Activated CD4-positive, alpha-beta T cell treated with anti-CD3 and anti-CD28 coated beads, Interleukin-2, amount 10 ng/mL, durations not matched to agents 7 days and 5 days (primary cell): ENCODE results near the gene KIF19. TPM values are rescaled to one million over a fixed set of nuclear protein-coding genes. Genes with fewer than 3 reads are reported as not detected.
A peak's percentile ranks its signal among the peaks of the same experiment; 100 is the strongest.

Experiments used
- CTCF ChIA-PET: fragments of 350-600 bp; sonication (Branson Sonifier 250); formaldehyde crosslinking; loops from one replicate; lab custom pipeline; 2021; ENCODE audit warnings: antibody characterized with exemption; lab: Charles Lee
- POLR2A ChIA-PET: fragments of 350-600 bp; sonication (Branson Sonifier 250); formaldehyde crosslinking; loops from one replicate; lab custom pipeline; 2021; ENCODE audit warnings: antibody characterized with exemption; lab: Charles Lee
- DNase-seq: peaks from one replicate; pipeline ENCODE4 v3.0.0-alpha.2; 2020
- H3K27ac Mint-ChIP-seq: one replicate; pipeline ENCODE4 v1.8.0; 2021; ENCODE audit warnings: mild to moderate bottlenecking, moderate library complexity, mixed read lengths
- H3K27me3 Mint-ChIP-seq: one replicate; pipeline ENCODE4 v1.8.0; 2021; ENCODE audit warnings: mixed read lengths
- H3K36me3 Mint-ChIP-seq: one replicate; pipeline ENCODE4 v1.8.0; 2021; ENCODE audit warnings: low read depth, mixed read lengths
- H3K4me1 Mint-ChIP-seq: one replicate; pipeline ENCODE4 v1.8.0; 2021; ENCODE audit warnings: mixed read lengths
- H3K4me3 Mint-ChIP-seq: one replicate; pipeline ENCODE4 v1.8.0; 2021; ENCODE audit warnings: mild to moderate bottlenecking, moderate library complexity, mixed read lengths
- H3K9me3 Mint-ChIP-seq: one replicate; pipeline ENCODE4 v1.8.0; 2021; ENCODE audit warnings: mixed read lengths
- total RNA-seq, 2 experiments: library from RNA; stranded (reverse); gene quantifications; one replicate each; pipeline ENCODE4 v1.2.3, GENCODE V29; 2021

KIF19 gene
- total RNA-seq, 2 experiments from 2014 or later, result 0.69 to 0.79 TPM

DNA sequence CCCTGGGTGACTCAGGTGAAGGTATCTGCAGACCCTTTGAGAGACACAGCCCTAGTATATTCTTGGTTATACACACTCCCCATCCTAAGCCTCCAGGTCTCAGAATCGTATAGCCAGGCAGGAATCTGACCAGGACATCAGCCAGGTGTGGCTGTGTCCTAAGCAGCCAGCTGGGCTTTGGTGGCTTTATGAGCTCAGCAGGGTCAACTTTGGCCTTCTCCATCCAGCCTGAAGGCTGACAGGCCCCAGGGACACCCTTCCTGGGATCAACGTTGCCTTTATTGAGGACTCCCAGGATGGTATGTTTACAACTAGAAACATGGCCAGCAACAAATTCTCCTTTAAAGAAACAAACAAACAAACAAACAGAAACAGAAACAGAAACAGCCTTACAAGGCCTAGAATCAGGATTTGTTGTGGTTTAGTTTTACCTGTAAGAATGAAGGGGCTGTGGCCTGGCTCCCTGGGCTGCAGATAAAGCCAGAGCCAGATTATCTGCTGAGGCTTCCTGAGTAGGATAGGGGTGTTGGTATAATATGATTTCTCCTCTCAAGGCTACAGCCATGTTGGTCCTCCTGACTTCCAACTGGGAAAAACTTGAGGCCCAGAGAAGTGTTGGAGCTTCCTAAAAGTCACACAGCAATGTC, 8.5 kb downstream of the KIF19 start:
- peaks cover 1% of the 10 kb centered on the region for H3K36me3 Mint-ChIP-seq
- no peak for DNase-seq

DNA sequence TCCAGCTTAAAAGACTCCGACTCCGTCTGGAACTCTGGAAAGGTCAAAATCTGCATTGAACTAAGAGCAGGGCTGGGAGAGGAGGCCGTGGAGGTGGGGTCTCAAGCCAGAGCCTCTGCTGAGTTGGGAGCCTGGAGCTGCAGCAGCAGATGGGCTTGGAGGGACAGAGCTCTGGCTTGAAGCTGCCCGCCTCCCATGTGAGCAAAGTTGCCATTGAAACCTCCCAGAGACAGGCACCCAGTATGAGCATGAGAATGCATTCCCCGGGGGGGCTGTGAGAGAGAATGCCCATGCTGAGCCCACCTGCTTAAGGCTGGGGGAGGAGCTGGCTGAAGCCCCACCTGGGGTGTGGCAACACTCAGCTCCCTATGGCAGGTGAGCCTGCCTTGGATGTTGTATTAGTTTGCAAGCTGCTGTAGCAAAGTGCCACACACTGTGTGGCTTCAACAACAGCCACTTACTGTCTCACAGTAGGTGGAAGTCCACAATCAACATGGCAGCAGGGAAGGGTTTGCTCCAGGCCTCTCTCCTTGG, 9.6 kb downstream of the KIF19 start:
- ChIA-PET POLR2A (no interaction called here), CTCF (no interaction called here)
- H3K4me3 Mint-ChIP-seq, result no peak overlapping the region
- no peak for DNase-seq
- H3K4me1 Mint-ChIP-seq, result peaks cover 9% of the 10 kb centered on the region
- H3K27me3 Mint-ChIP-seq, result peaks cover 4% of the 10 kb centered on the region
- no peaks in the 10 kb centered on the region for H3K9me3 Mint-ChIP-seq
- H3K27ac Mint-ChIP-seq, result no peak overlapping the region
- H3K36me3 Mint-ChIP-seq, result no peaks in the 10 kb centered on the region

More for the DNA sequence above, 8.5 kb downstream of the KIF19 start:
- ChIA-PET CTCF (no interaction called here), POLR2A (no interaction called here)
- no peak overlapping the region for H3K27ac Mint-ChIP-seq
- peaks cover 14% of the 10 kb centered on the region for H3K4me1 Mint-ChIP-seq
- H3K4me3 Mint-ChIP-seq, result no peak overlapping the region
- no peaks in the 10 kb centered on the region for H3K9me3 Mint-ChIP-seq
- H3K27me3 Mint-ChIP-seq, result peaks cover 4% of the 10 kb centered on the region

DNA sequence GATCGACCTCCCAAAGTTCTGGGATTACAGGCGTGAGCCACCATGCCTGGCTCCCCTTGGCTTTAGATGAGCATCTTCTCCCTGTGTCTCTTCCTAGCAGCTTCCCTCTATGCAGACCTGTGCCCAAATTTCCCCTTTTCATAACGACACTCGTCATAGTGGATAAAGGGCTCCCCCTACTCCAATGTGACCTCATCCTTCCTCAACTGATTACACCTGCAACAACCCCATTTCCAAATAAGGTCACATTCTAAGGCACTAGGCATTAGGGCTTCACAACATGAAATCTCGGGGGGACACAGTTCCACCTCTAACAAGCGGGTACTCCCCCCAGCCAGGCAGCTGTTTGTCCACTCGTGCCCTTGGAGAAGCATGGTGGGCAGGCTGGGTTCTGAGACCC, 10.3 kb downstream of the KIF19 start:
- ChIA-PET POLR2A (no interaction called here), CTCF (interaction anchor here (1.1 kb wide), 1 partner anchor 30 kb away, joined by 4 read pairs; no protein-coding TSS in a partner anchor)
- H3K9me3 Mint-ChIP-seq, result no peaks in the 10 kb centered on the region
- H3K27ac Mint-ChIP-seq, result no peak overlapping the region
- no peaks in the 10 kb centered on the region for H3K36me3 Mint-ChIP-seq
- DNase-seq, result no peak
- H3K4me1 Mint-ChIP-seq, result peaks cover 9% of the 10 kb centered on the region
- peaks cover 4% of the 10 kb centered on the region for H3K27me3 Mint-ChIP-seq
- no peak overlapping the region for H3K4me3 Mint-ChIP-seq

GRCh38 chr17:74337834-74338500, 11.9 kb downstream of the KIF19 start:
- H3K27me3 Mint-ChIP-seq, result peaks cover 4% of the 10 kb centered on the region
- H3K9me3 Mint-ChIP-seq, result no peaks in the 10 kb centered on the region
- no peaks in the 10 kb centered on the region for H3K36me3 Mint-ChIP-seq
- H3K4me3 Mint-ChIP-seq, result no peak overlapping the region
- H3K27ac Mint-ChIP-seq, result no peak overlapping the region
- CTCF ChIA-PET, result interaction anchor here (0.6 kb wide), 1 partner anchor 32 kb away, joined by 4 read pairs; no protein-coding TSS in a partner anchor
- DNase-seq, result no peak
- POLR2A ChIA-PET, result no interaction called here
- H3K4me1 Mint-ChIP-seq, result peaks cover 9% of the 10 kb centered on the region

DNA sequence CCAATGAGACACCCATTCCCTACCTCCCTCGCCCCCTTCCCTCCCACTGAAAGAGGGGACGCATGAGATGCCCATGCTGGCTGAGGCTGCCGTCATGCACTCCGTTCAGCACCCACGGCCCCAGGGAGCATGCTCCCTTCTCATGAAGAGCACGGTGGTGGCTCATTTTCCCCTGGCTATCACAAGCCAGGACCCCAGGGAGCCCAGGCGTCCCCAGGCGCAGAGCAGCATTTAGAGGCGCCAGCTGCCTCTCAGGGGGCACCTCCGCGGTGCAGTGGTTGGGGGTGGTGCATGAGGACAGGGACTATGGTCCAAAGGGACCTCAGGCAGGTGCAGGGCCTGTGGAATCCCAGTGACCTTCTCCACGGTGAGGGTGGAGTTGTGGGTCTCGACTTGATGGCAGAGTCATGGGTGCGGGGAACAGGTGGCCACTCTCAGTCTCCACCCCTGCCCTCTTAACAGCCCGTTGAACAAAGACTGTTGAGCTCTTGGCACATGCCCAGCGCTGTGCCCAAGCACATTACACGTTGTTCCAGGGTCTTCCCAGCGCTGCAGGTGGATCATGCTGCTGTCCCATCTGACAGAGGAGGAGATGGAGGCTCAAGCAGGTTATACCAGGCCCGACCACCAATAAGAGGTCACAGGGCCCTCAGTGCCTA, 13.6 kb downstream of the KIF19 start:
- no peak for DNase-seq
- CTCF ChIA-PET, result no interaction called here
- H3K27ac Mint-ChIP-seq, result no peak overlapping the region

GRCh38 chr17:74340470-74341023, 14.5 kb downstream of the KIF19 start:
- no peak for DNase-seq
- H3K4me3 Mint-ChIP-seq, result no peak overlapping the region
- no peaks in the 10 kb centered on the region for H3K9me3 Mint-ChIP-seq
- H3K4me1 Mint-ChIP-seq, result no peaks in the 10 kb centered on the region
- no peak overlapping the region for H3K27ac Mint-ChIP-seq
- ChIA-PET POLR2A (interaction anchor here (0.6 kb wide), 2 partner anchors 11 to 167 kb away, joined by 3 read pairs; no protein-coding TSS in a partner anchor), CTCF (no interaction called here)
- H3K27me3 Mint-ChIP-seq, result peaks cover 4% of the 10 kb centered on the region
- no peaks in the 10 kb centered on the region for H3K36me3 Mint-ChIP-seq

More for the DNA sequence above, 13.6 kb downstream of the KIF19 start:
- POLR2A ChIA-PET, result no interaction called here
- peaks cover 4% of the 10 kb centered on the region for H3K27me3 Mint-ChIP-seq
- no peak overlapping the region for H3K4me3 Mint-ChIP-seq
- H3K36me3 Mint-ChIP-seq, result no peaks in the 10 kb centered on the region
- H3K9me3 Mint-ChIP-seq, result no peaks in the 10 kb centered on the region
- H3K4me1 Mint-ChIP-seq, result peaks cover 4% of the 10 kb centered on the region

- ChIA-PET CTCF (no interaction called here), POLR2A (no interaction called here)
- Mint-ChIP-seq H3K27me3 (no peaks in the 10 kb centered on the region), H3K4me1 (no peaks in the 10 kb centered on the region), H3K36me3 (no peaks in the 10 kb centered on the region), H3K27ac (no peak overlapping the region), H3K4me3 (no peak overlapping the region), H3K9me3 (no peaks in the 10 kb centered on the region)
- no peak for DNase-seq
Measured at GRCh38 chr17:74342224-74342623, 16.2 kb downstream of the KIF19 start.

DNA sequence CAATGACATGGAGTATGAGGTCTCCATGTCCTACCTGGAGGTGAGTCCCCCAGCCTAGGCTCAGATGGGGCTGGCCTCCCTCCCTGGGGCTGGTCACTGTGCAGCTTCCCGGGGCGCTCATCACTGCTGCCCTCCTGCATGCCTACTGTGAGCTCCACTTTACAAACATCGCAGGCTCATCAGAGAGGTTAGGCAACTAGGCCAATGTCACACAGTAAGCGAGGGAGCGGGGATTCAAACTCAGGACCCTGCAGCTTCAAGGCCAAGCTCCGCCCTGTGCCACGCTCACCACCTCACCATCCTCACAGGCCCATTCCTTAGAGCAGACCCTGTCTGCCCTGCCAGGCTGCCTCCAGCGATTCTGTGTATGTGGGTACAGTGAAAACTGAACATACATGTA, 17.1 kb downstream of the KIF19 start:
- H3K9me3 Mint-ChIP-seq, result no peaks in the 10 kb centered on the region
- peak overlapping the region; percentile 25 for H3K27ac Mint-ChIP-seq
- H3K27me3 Mint-ChIP-seq, result no peaks in the 10 kb centered on the region
- no peaks in the 10 kb centered on the region for H3K4me1 Mint-ChIP-seq
- no peaks in the 10 kb centered on the region for H3K36me3 Mint-ChIP-seq
- ChIA-PET POLR2A (no interaction called here), CTCF (no interaction called here)
- no peak overlapping the region for H3K4me3 Mint-ChIP-seq
- no peak for DNase-seq

DNA sequence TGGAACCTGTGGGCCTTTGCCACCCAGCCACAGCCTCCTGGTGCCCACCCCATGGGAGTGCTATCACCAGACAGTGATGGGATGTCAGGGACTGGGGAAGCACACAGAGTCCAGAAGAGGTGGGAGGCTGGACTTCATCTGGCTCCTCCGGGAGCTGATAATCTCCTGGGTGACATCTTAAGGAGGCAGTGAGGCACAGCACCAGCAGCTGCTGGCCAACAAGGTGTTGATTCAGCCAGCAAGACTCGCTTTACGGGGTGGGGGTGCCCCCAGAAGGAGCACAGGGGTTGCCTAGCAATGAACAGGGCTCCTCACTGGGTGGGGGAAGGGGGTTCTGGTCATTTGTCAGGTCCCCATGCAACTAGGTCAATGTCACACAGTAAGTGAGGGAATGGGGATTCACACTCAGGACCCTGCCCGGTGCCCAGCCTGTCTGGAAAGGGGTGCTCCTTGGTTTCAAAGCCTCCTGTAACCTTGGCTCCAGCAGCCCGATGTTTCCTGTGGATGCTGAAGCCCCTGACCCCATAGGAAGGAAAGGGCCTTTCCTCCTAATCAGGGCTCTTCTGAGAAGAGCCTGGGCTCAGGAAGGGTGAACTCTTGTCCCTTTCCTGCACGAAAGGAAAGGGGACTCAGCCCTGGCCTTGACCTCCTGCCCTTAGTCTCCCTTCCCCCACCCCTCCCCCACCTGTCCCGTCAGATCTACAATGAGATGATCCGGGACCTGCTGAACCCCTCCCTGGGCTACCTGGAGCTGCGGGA, 17.7 kb downstream of the KIF19 start:
- no peaks in the 10 kb centered on the region for H3K36me3 Mint-ChIP-seq
- H3K27ac Mint-ChIP-seq, result no peak overlapping the region
- POLR2A ChIA-PET, result no interaction called here
- no peaks in the 10 kb centered on the region for H3K9me3 Mint-ChIP-seq
- CTCF ChIA-PET, result no interaction called here
- peaks cover 3% of the 10 kb centered on the region for H3K27me3 Mint-ChIP-seq
- DNase-seq, result no peak
- H3K4me1 Mint-ChIP-seq, result no peaks in the 10 kb centered on the region
- no peak overlapping the region for H3K4me3 Mint-ChIP-seq

DNA sequence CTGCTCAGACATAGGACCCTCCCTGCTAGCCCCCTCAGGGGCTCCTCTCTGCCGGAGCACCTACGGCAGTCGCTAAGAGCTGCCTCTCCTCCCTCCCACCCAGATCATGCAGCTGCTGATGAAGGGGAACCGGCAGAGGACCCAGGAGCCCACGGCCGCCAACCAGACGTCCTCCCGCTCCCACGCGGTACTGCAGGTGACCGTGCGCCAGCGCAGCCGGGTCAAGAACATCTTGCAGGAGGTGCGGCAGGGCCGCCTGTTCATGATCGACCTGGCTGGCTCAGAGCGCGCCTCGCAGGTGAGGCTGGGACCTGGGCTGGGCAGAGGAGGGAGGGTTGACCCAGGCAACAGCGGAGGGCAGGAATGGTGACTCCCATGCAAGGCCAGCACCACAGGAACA, 18.6 kb downstream of the KIF19 start:
- H3K27ac Mint-ChIP-seq, result no peak overlapping the region
- H3K36me3 Mint-ChIP-seq, result no peaks in the 10 kb centered on the region
- H3K27me3 Mint-ChIP-seq, result peaks cover 6% of the 10 kb centered on the region
- no peaks in the 10 kb centered on the region for H3K4me1 Mint-ChIP-seq
- CTCF ChIA-PET, result interaction anchor here (0.6 kb wide), 1 partner anchor 76 kb away, joined by 3 read pairs; no protein-coding TSS in a partner anchor
- H3K9me3 Mint-ChIP-seq, result no peaks in the 10 kb centered on the region
- POLR2A ChIA-PET, result no interaction called here
- H3K4me3 Mint-ChIP-seq, result no peak overlapping the region
- DNase-seq, result no peak

GRCh38 chr17:74345433-74346241, 19.6 kb downstream of the KIF19 start:
- H3K4me3 Mint-ChIP-seq, result no peak overlapping the region
- ChIA-PET POLR2A (no interaction called here), CTCF (interaction anchor here (0.9 to 1.4 kb wide), 3 partner anchors 13 to 23 kb away, joined by 3 to 4 read pairs (median 3); no protein-coding TSS in a partner anchor)

More at GRCh38 chr17:74345433-74346241, 19.6 kb downstream of the KIF19 start:
- H3K27ac Mint-ChIP-seq, result no peak overlapping the region
- no peak for DNase-seq
- no peaks in the 10 kb centered on the region for H3K36me3 Mint-ChIP-seq
- peaks cover 13% of the 10 kb centered on the region for H3K27me3 Mint-ChIP-seq
- H3K4me1 Mint-ChIP-seq, result no peaks in the 10 kb centered on the region
- H3K9me3 Mint-ChIP-seq, result no peaks in the 10 kb centered on the region
